Right lobe of liver (tissue), 6 donors: ENCODE results near the gene ADAR. TPM values are rescaled to one million over a fixed set of nuclear protein-coding genes. Genes with fewer than 3 reads are reported as not detected.

Source experiments
- ATAC-seq, 4 donors: fragments of 200-7000 bp; cut with Tn5 transposase; one replicate each; pipeline ENCODE4 v1.9.1; 2020; ENCODE audit warnings: mild to moderate bottlenecking in 4 of 4, moderate library complexity in 4 of 4
- DNase-seq, 3 donors: peaks; one replicate each; pipeline ENCODE4 v3.0.0-alpha.2; 2020
- H3K27ac ChIP-seq, 3 donors: fragments of 200-600 bp; one replicate each; pipeline ENCODE4 v1.8.0; 2022
- H3K27me3 ChIP-seq, 2 donors: fragments of 200-600 bp; one replicate each; pipeline ENCODE4 v1.8.0; 2022
- H3K36me3 ChIP-seq, 4 donors: fragments of 200-600 bp; sonication (generic) in 1 of 4; one replicate each; pipeline versions ENCODE4 v1.5.1 to v1.8.0; 2017 to 2022; ENCODE audit warnings: control low read depth in 1 of 4
- H3K4me1 ChIP-seq, 4 donors: fragments of 200-600 bp; sonication (generic) in 1 of 4; one replicate each; pipeline versions ENCODE4 v1.5.1 to v1.8.0; 2017 to 2022; ENCODE audit warnings: control low read depth in 1 of 4
- H3K4me3 ChIP-seq, 3 donors: fragments of 200-600 bp; one replicate each; pipeline ENCODE4 v1.8.0; 2022
- H3K9me3 ChIP-seq, 4 donors: fragments of 200-600 bp; sonication (generic) in 1 of 4; one replicate each; pipeline versions ENCODE4 v1.5.1 to v1.8.0; 2017 to 2022; ENCODE audit warnings: control low read depth in 1 of 4
- POLR2A ChIP-seq: fragments of 450-650 bp; IDR thresholded peaks from one replicate; pipeline ENCODE4 v1.6.1; 2017; ENCODE audit warnings: antibody characterized with exemption, mild to moderate bottlenecking
- WGBS: methylation state at CpG from one replicate; pipeline ENCODE4 v1.1.6; 2018; ENCODE audit warnings: low coverage, low lambda C conversion rate; ENCODE audit not compliant: insufficient coverage; ENCODE audit errors: missing lambda C conversion rate; 5-methylcytosine and 5-hydroxymethylcytosine counted together
- intact Hi-C, 2 donors: fragments of 100-400 bp; cut with DNase I; formaldehyde crosslinking; loops; one replicate each; pipeline versions ENCODE4 v1.11.2 to v1.14.1; 2022
- total RNA-seq, 6 experiments: library from RNA; depleted of rRNA in 2 of 6; stranded (reverse); fragments of >200 nt in 2 of 6; fragmentation: NEBNext Ultra II Directional in 3 of 6; extraction: Animal tissue kit (Norgen Biotek cat#: 25700) in 3 of 6; gene quantifications; one replicate each; pipeline versions ENCODE4 v1.1.0 to v1.2.4, GENCODE V29; 2016 to 2023
- TF ChIP-seq, protein P1 (sequence below), 4 donors: fragments of 200-600 bp in 3 of 4; fragments of 450-650 bp in 1 of 4; IDR thresholded peaks; one replicate each; pipeline versions ENCODE4 v1.5.1 to v1.8.0; 2016 to 2022; ENCODE audit warnings: antibody characterized with exemption in 4 of 4, mild to moderate bottlenecking in 2 of 4
- donor health status: DM: no; HTN: yes; CAD: no.
- donor health status: DM: no; HTN: no; CAD: no.
- donor health status: DM: no; HTN: no; CAD: no.
- donor health status: DM: no; HTN: yes; CAD: no.
- donor health status: DM: no; HTN: yes; CAD: no.

Gene ADAR
- total RNA-seq, 6 experiments from 2014 or later, result 69.9 to 105 (median 78.7) TPM

- DNase-seq (peak; percentile 86 to 90 (median 87)), ATAC-seq (peak; percentile 68 to 81 (median 78))
- intact Hi-C loops, result loop anchor here in 1 of 2 donors (10.0 kb wide), 3 partner anchors 85 to 325 kb away; no protein-coding TSS in a partner anchor
- Histone ChIP-seq H3K27me3 (no peaks in the 10 kb centered on the region), H3K27ac (peak overlapping the region; percentile 80 to 88 (median 83)), H3K4me3 (peak overlapping the region; percentile 52 to 97 (median 81)), H3K4me1 (peaks cover 0 to 13% (median 3%) of the 10 kb centered on the region in 4 donors), H3K36me3 (peaks cover 0 to 12% (median 9%) of the 10 kb centered on the region in 4 donors), H3K9me3 (no peaks in the 10 kb centered on the region)
- TF ChIP-seq, protein P1, sequence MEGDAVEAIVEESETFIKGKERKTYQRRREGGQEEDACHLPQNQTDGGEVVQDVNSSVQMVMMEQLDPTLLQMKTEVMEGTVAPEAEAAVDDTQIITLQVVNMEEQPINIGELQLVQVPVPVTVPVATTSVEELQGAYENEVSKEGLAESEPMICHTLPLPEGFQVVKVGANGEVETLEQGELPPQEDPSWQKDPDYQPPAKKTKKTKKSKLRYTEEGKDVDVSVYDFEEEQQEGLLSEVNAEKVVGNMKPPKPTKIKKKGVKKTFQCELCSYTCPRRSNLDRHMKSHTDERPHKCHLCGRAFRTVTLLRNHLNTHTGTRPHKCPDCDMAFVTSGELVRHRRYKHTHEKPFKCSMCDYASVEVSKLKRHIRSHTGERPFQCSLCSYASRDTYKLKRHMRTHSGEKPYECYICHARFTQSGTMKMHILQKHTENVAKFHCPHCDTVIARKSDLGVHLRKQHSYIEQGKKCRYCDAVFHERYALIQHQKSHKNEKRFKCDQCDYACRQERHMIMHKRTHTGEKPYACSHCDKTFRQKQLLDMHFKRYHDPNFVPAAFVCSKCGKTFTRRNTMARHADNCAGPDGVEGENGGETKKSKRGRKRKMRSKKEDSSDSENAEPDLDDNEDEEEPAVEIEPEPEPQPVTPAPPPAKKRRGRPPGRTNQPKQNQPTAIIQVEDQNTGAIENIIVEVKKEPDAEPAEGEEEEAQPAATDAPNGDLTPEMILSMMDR (IDR thresholded peaks at IDR 0.05), result peak; percentile 96
- TF ChIP-seq POLR2A, result no peak
- WGBS, result 4% methylated on average over 13 of the region's 13 CpGs
Observed at GRCh38 chr1:154559466-154560044, 48.4 kb downstream of the ADAR start.

DNA sequence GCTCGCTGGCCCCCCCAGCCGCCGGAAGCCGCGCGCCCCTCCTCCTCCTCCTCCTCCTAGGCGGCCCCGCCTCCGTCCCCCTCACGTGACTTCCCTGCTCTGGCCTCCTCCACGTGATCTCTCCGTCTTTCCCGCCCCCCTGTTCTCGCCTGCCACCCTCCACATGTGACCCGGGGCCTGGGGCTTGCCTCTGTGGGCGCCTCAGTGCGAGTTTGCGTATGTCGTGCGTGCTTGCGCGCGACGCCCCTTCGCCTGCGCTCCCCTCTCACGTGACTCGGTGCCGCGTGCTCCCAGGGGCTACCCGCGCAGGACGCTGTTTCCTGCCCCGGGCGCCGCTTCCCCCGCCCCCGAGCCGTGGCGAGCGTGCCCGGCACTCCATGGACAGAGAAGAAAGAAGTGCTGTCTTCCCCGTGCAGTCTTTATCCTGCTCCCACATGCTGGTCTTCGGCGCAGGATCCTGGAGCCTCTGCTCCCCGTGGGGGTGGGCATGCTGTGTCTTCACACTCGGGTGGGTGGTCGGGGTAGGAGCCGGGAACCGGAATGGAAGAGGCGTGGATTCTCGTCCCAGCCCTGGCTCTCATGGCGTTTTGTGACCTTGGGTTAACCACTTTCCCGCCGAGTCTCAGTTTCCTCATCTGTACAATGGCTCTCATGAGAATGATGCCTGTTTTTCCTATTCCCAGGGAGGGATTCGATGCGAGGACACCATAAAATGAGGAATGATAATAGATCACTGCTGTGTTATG, 49.1 kb downstream of the ADAR start:
- peaks cover 0 to 13% (median 3%) of the 10 kb centered on the region in 4 donors for H3K4me1 ChIP-seq
- WGBS, result 1% methylated on average over 20 of the region's 57 CpGs
- peaks cover 0 to 19% (median 15%) of the 10 kb centered on the region in 4 donors for H3K36me3 ChIP-seq
- DNase-seq (peak; percentile 99 to 100 (median 100)), ATAC-seq (peak; percentile 90 to 94 (median 93))
- no peaks in the 10 kb centered on the region for H3K27me3 ChIP-seq
- no peaks in the 10 kb centered on the region for H3K9me3 ChIP-seq
- peak overlapping the region; percentile 80 to 88 (median 83) for H3K27ac ChIP-seq
- TF ChIP-seq POLR2A, result peak; percentile 65
- TF ChIP-seq, protein P1 (IDR thresholded peaks at IDR 0.05), result no peak
- H3K4me3 ChIP-seq, result peak overlapping the region; percentile 52 to 97 (median 81)
- intact Hi-C loops, result loop anchor here in 1 of 2 donors (10.0 kb wide), 1 partner anchor 84 kb away; no protein-coding TSS in a partner anchor

DNA sequence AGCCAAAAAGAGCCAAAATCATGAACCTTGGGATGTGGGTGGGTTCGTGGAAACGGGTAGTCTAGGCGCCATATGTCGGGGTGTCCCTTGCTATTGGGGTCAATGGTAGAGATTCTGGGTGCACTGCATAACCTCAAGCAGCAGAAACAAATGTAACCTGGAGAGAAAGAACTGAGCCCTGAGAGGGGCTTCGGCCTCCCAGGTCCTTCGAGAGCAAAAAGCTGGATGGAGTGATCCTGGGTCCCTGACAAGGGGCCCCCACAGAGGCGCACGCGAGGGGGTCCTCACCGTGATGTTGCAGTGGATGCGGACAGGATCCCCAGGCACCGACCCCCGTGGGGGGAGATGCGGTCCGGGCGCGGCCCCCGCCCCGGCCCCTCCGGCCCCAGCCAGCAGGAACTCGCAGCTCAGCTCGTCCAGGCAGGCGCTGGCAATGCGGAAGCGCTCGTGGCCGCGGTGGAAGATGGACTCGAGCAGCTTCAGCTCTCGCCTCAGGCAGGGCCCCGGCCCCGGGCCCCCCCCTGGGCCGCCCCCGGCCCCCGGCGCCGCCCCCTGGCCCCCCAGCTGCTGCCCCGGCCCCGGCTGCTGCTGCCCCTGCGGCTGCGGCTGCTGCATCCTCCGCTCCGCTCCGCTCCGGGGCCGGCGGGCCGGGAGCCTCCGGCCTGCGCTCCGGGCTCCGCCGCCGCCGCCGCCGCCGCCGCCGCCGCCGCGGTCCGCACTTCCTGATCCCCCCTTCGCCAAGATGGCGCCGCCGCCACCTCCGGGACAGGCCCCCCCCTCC, 49.9 kb downstream of the ADAR start, which contains the start of gene UBE2Q1:
UBE2Q1 (minus strand) TSS at position 724 of the 781 bp plus-strand sequence; CDS start at position 615, 109 bp downstream.
- peak; percentile 63 to 80 (median 66) for DNase-seq
- Histone ChIP-seq H3K27ac (peak within 1 kb of the TSS; percentile 80 to 88 (median 83)), H3K27me3 (no peaks in the 10 kb centered on the region), H3K36me3 (peaks cover 0 to 27% (median 20%) of the 10 kb centered on the region in 4 donors), H3K4me3 (peak within 1 kb of the TSS; percentile 81 to 97 (median 95)), H3K9me3 (no peaks in the 10 kb centered on the region), H3K4me1 (peaks cover 0 to 13% (median 3%) of the 10 kb centered on the region in 4 donors)
- WGBS, result 0% methylated on average over 9 of the region's 69 CpGs
- ATAC-seq, result no peak
- intact Hi-C loops, result loop anchor here in 1 of 2 donors (10.0 kb wide), 1 partner anchor 83 kb away; no protein-coding TSS in a partner anchor
- TF ChIP-seq, protein P1 (IDR thresholded peaks at IDR 0.05), result no peak
- TF ChIP-seq POLR2A, result no peak
